HepG2 (cell line): ENCODE data around the gene SRRM1. TPM values are rescaled to one million over a fixed set of nuclear protein-coding genes. Genes with fewer than 3 reads are reported as not detected.

ENCODE experiments used
- ATAC-seq: fragments of 200-7000 bp; cut with Tn5 transposase; 3 replicates; pipeline ENCODE4 v1.9.1; 2020; ENCODE audit warnings: mild to moderate bottlenecking, moderate library complexity
- BruUV-seq: library from RNA; stranded (reverse); fragments of 400-500 nt; replicated peaks from 2 replicates; lab custom pipeline; 2021; lab: Mats Ljungman, UMichigan
- CTCF ChIA-PET: fragments of 300-600 bp; formaldehyde crosslinking; extraction: SDS; loops from one replicate; lab custom pipeline; 2021; ENCODE audit warnings: low total read pairs, inconsistent platforms, low intra/inter-chr PET ratio; lab: Yijun Ruan, JAX
- POLR2A ChIA-PET: fragments of 350-600 bp; sonication (Branson Sonifier 250); formaldehyde crosslinking; loops from one replicate; lab custom pipeline; 2020; ENCODE audit warnings: antibody characterized with exemption, inconsistent platforms; lab: Yijun Ruan, JAX
- DNase-seq: peaks from one replicate; pipeline ENCODE4 v3.0.0-alpha.2; 2015; ENCODE audit warnings: low spot score
- FAIRE-seq: peaks from 3 replicates; lab custom pipeline; 2011; peaks lifted over from hg19 to GRCh38; lab: Jason Lieb, UNC
- H2AFZ ChIP-seq: one replicate; pipeline ENCODE4 v1.6.1; 2011; ENCODE audit warnings: low read length, inconsistent platforms
- H3K27ac ChIP-seq: fragments of 300-600 bp; 3 replicates; pipeline ENCODE4 v1.8.0; 2011; ENCODE audit warnings: mixed run types, mild to moderate bottlenecking, mixed read lengths, low read length, inconsistent platforms; ENCODE audit not compliant: insufficient read depth; ENCODE audit errors: extremely low read length
- H3K27me3 ChIP-seq, 2 experiments: fragments of 200-600 bp in 1 of 2; 2 replicates in 1 of 2; 3 replicates in 1 of 2; pipeline versions ENCODE4 v1.6.0 to v1.8.0; 2011; ENCODE audit warnings: low read length in 2 of 2, mild to moderate bottlenecking in 2 of 2, moderate library complexity in 2 of 2, inconsistent platforms in 1 of 2; ENCODE audit not compliant: insufficient read depth in 2 of 2, control insufficient read depth in 1 of 2
- H3K36me3 ChIP-seq, 2 experiments: fragments of 200-600 bp in 1 of 2; replicated peaks in 1 of 2; 2 replicates in 1 of 2; 3 replicates in 1 of 2; pipeline versions ENCODE4 v1.5.1 to v1.8.0; 2011; ENCODE audit warnings: low read length in 2 of 2, inconsistent platforms in 1 of 2; ENCODE audit not compliant: insufficient read depth in 2 of 2, control insufficient read depth in 1 of 2
- H3K4me1 ChIP-seq: 2 replicates; pipeline ENCODE4 v1.5.1; 2012; ENCODE audit warnings: low read length, inconsistent platforms; ENCODE audit not compliant: insufficient read depth
- H3K4me2 ChIP-seq: 2 replicates; pipeline ENCODE4 v1.6.0; 2011; ENCODE audit warnings: low read depth, low read length, inconsistent platforms
- H3K4me3 ChIP-seq, 3 experiments: fragments of 200-600 bp in 1 of 3; sonication (generic), shearing (Covaris generic) in 1 of 3; replicated peaks in 1 of 3; 2 replicates each; pipeline ENCODE4 v1.5.1; 2011 to 2016; ENCODE audit warnings: low read length in 3 of 3, inconsistent platforms in 2 of 3, low read depth in 2 of 3, mild to moderate bottlenecking in 2 of 3, control low read depth in 1 of 3, mixed read lengths in 1 of 3; ENCODE audit not compliant: insufficient read depth in 1 of 3
- H3K79me2 ChIP-seq: one replicate; pipeline ENCODE4 v1.6.1; 2011; ENCODE audit warnings: low read length, inconsistent platforms; ENCODE audit not compliant: insufficient read depth
- H3K9ac ChIP-seq: 2 replicates; pipeline ENCODE4 v1.6.0; 2011; ENCODE audit warnings: mild to moderate bottlenecking, low read depth, low read length, inconsistent platforms; ENCODE audit not compliant: insufficient read depth
- H3K9me3 ChIP-seq: 2 replicates; pipeline ENCODE4 v1.5.1; 2012; ENCODE audit warnings: mild to moderate bottlenecking, low read length
- H4K20me1 ChIP-seq: 2 replicates; pipeline ENCODE4 v1.6.0; 2011; ENCODE audit warnings: inconsistent platforms, mild to moderate bottlenecking, low read length, moderate library complexity; ENCODE audit not compliant: insufficient read depth
- FUBP1 ChIP-seq: sonication (generic); formaldehyde crosslinking; IDR thresholded peaks from 2 replicates; pipeline ENCODE4 v1.5.1; 2020; ENCODE audit warnings: missing genetic modification reagents, mild to moderate bottlenecking, borderline replicate concordance
- TBP ChIP-seq: sonication (generic); formaldehyde crosslinking; IDR thresholded peaks from 2 replicates; pipeline ENCODE4 v1.5.0; 2020; ENCODE audit warnings: missing genetic modification reagents
- ZNF160 ChIP-seq: sonication (generic); formaldehyde crosslinking; IDR thresholded peaks from 2 replicates; pipeline ENCODE4 v1.8.0; 2022; ENCODE audit warnings: mild to moderate bottlenecking, inconsistent platforms, missing genetic modification reagents
- ZNF317 ChIP-seq: sonication (generic); formaldehyde crosslinking; IDR thresholded peaks from 2 replicates; pipeline ENCODE4 v1.5.0; 2020; ENCODE audit warnings: mild to moderate bottlenecking, missing genetic modification reagents
- ZNF362 ChIP-seq: sonication (generic); formaldehyde crosslinking; IDR thresholded peaks from 2 replicates; pipeline ENCODE4 v1.4.0; 2020; ENCODE audit warnings: missing genetic modification reagents, mild to moderate bottlenecking, borderline replicate concordance
- ZNF691 ChIP-seq: sonication (generic); formaldehyde crosslinking; IDR thresholded peaks from 2 replicates; pipeline ENCODE4 v1.4.0; 2020; ENCODE audit warnings: missing genetic modification reagents, low read depth, mild to moderate bottlenecking, borderline replicate concordance
- ZNF770 ChIP-seq: sonication (generic); formaldehyde crosslinking; IDR thresholded peaks from 2 replicates; pipeline ENCODE4 v1.5.0; 2020; ENCODE audit warnings: mild to moderate bottlenecking, missing genetic modification reagents
- WGBS: methylation state at CpG from one replicate; pipeline ENCODE4 v1.1.6; 2017; ENCODE audit warnings: low lambda C conversion rate; 5-methylcytosine and 5-hydroxymethylcytosine counted together
- in situ Hi-C: cut with HindIII; loops from 2 replicates; pipeline ENCODE4 v1.10.0; 2017; ENCODE audit warnings: low pct_unique_long_range_greater_than_20kb; ENCODE audit not compliant: extremely low pct_ligation_motif_present
- intact Hi-C: fragments of 100-400 bp; cut with micrococcal nuclease; formaldehyde crosslinking; loops from one replicate; pipeline ENCODE4 v1.10.0; 2022; ENCODE audit not compliant: unreplicated experiment
- polyA plus RNA-seq, 8 experiments: library from polyadenylated mRNA; depleted of rRNA in 3 of 8; stranded (reverse) in 7 of 8; unstranded in 1 of 8; fragments of >200 nt; fragmentation: Illumina TruSeq in 4 of 8; extraction: Trizol in 4 of 8; gene quantifications; 2 replicates each; pipeline versions ENCODE4 v1.2.1 to v1.2.3, GENCODE V29; 2011 to 2016; ENCODE audit warnings: low read depth in 4 of 8, missing spikeins in 1 of 8, mixed read lengths in 1 of 8; ENCODE audit not compliant: insufficient read depth in 1 of 8
- total RNA-seq, 5 experiments: library from RNA; depleted of rRNA; stranded (reverse); fragments of >200 nt; fragmentation: Illumina TruSeq; extraction: Trizol; gene quantifications; 2 replicates each; pipeline ENCODE4 v1.2.3, GENCODE V29; 2016; ENCODE audit warnings: low read depth in 1 of 5

Gene SRRM1
- total and polyA plus RNA-seq, 2 of the 13 experiments (the other 11 are each of a cell fraction or from before 2014, with no cell fraction given): 31.6 to 44.5 TPM

- in situ Hi-C loops: no loop called here
- Histone ChIP-seq H3K9ac (no peak overlapping the region), H3K27ac (no peak overlapping the region), H3K4me1 (peaks cover 47% of the 10 kb centered on the region), H3K27me3 (peaks cover 2 to 4% of the 10 kb centered on the region in 2 experiments; a peak in 2 of 5 replicates), H2AFZ (no peak overlapping the region), H3K9me3 (no peaks in the 10 kb centered on the region), H3K4me2 (no peak overlapping the region), H3K36me3 (no peaks in the 10 kb centered on the region), H3K4me3 (no peak overlapping the region), H3K79me2 (no peaks in the 10 kb centered on the region), H4K20me1 (no peaks in the 10 kb centered on the region)
- no TSS peak for BruUV-seq
- DNase-seq (no peak), ATAC-seq (no peak; the same call in 2 of the 3 replicates), FAIRE-seq (no peak)
- 36% methylated on average over 5 of the region's 5 CpGs for WGBS
- POLR2A ChIA-PET: interaction anchor here (1.9 kb wide), 1 partner anchor 50 kb away, joined by 5 read pairs; the partner anchor contains the start of gene CLIC4
- intact Hi-C loops: no loop called here
- CTCF ChIA-PET: no interaction called here
- TF ChIP-seq TBP (CRISPR knock-in tag): no peak
Measured at GRCh38 chr1:24696041-24696755, 53.1 kb downstream of the SRRM1 start.

- Histone ChIP-seq H3K9ac (no peak overlapping the region), H3K79me2 (no peaks in the 10 kb centered on the region), H3K27me3 (peaks cover 2 to 4% of the 10 kb centered on the region in 2 experiments; a peak in 2 of 5 replicates), H3K27ac (no peak overlapping the region), H3K4me1 (peaks cover 54% of the 10 kb centered on the region), H3K9me3 (no peaks in the 10 kb centered on the region), H3K36me3 (no peaks in the 10 kb centered on the region), H4K20me1 (no peaks in the 10 kb centered on the region), H3K4me2 (no peak overlapping the region)
- ChIA-PET POLR2A (interaction anchor here (1.9 to 3.2 kb wide), 2 partner anchors 28 to 49 kb away, joined by 5 to 10 read pairs; partner anchors contain the start of gene CLIC4), CTCF (no interaction called here)
- FAIRE-seq (no peak), DNase-seq (no peak), ATAC-seq (no peak)
- WGBS: 57% methylated on average over 15 of the region's 15 CpGs
- intact Hi-C loops: no loop called here
- no TSS peak for BruUV-seq
- in situ Hi-C loops: no loop called here
- TF ChIP-seq ZNF362 (CRISPR knock-in tag) (no peak), FUBP1 (CRISPR knock-in tag) (no peak), ZNF770 (CRISPR knock-in tag) (peak; percentile 64; the same call in 1 of the 2 replicates), ZNF691 (CRISPR knock-in tag) (no peak), ZNF160 (CRISPR knock-in tag) (no peak), ZNF317 (CRISPR knock-in tag) (no peak)
- TF ChIP-seq, all 625 proteins: peak for 1
- H3K4me3 ChIP-seq: no peak overlapping the region
- H2AFZ ChIP-seq: no peak overlapping the region
Measured at GRCh38 chr1:24696756-24697330, 53.7 kb downstream of the SRRM1 start.
